ENCODE data around the gene RAD52. TPM values are rescaled to one million over a fixed set of nuclear protein-coding genes. Genes with fewer than 3 reads are reported as not detected.
A peak's percentile ranks its signal among the peaks of the same experiment; 100 is the strongest.

Gene RAD52
- total and polyA plus RNA-seq, 12 donors, result 4.1 to 14.8 (median 6.1) TPM

DNA sequence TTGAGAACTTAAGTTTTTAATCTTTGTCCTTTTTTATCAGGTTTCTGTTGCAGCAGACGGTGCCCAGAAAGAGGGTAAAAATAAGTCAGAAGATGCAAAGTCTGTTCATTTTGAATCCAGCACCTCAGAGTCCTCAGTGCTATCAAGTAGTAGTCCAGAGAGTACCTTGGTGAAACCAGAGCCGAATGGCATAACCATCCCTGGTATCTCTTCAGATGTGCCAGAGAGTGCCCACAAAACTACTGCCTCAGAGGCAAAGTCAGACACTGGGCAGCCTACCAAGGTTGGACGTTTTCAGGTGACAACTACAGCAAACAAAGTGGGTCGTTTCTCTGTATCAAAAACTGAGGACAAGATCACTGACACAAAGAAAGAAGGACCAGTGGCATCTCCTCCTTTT is 53.5 kb downstream of the RAD52 start:
- WGBS, 2 donors, result 58 to 62% methylated on average over 4 of the region's 4 CpGs
- intact Hi-C loops (cut with DNase I), result no loop called here
- peak in 1 of 8 donors; percentile 29 for ATAC-seq
- Histone ChIP-seq H3K4me1 (no peaks in the 10 kb centered on the region), H3K27ac (no peak overlapping the region), H3K36me3 (peaks cover 3 to 100% (median 86%) of the 10 kb centered on the region in 9 donors), H3K27me3 (no peaks in the 10 kb centered on the region), H3K4me3 (no peak overlapping the region), H3K9me3 (no peaks in the 10 kb centered on the region)
- no peak for DNase-seq
- TF ChIP-seq, protein P1, sequence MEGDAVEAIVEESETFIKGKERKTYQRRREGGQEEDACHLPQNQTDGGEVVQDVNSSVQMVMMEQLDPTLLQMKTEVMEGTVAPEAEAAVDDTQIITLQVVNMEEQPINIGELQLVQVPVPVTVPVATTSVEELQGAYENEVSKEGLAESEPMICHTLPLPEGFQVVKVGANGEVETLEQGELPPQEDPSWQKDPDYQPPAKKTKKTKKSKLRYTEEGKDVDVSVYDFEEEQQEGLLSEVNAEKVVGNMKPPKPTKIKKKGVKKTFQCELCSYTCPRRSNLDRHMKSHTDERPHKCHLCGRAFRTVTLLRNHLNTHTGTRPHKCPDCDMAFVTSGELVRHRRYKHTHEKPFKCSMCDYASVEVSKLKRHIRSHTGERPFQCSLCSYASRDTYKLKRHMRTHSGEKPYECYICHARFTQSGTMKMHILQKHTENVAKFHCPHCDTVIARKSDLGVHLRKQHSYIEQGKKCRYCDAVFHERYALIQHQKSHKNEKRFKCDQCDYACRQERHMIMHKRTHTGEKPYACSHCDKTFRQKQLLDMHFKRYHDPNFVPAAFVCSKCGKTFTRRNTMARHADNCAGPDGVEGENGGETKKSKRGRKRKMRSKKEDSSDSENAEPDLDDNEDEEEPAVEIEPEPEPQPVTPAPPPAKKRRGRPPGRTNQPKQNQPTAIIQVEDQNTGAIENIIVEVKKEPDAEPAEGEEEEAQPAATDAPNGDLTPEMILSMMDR (IDR thresholded peaks at IDR 0.05), result no peak

DNA sequence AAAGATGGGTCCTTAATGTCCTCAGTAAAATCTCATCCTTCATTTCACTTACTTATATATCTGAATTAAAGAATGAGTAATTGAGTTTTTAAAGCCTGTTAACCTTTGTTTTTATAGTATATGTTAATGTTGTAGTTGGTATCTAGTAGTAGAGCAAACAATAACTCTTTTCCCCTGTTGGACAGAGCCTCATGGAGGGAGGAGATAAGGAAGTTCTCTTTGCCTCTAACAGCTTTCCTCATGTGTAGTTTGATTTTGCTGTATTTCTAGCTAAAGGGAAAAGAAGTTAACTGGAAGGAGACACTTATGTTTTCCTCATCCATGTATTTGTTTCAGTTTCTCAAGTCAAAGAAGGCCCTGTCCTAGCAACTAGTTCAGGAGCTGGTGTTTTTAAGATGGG is 55.3 kb downstream of the RAD52 start:
- no peaks in the 10 kb centered on the region for H3K4me1 ChIP-seq
- no peak overlapping the region for H3K4me3 ChIP-seq
- ATAC-seq (no peak), DNase-seq (no peak)
- TF ChIP-seq, protein P1 (IDR thresholded peaks at IDR 0.05), result no peak
- intact Hi-C loops (cut with DNase I), result no loop called here
- H3K27me3 ChIP-seq, result no peaks in the 10 kb centered on the region
- no peak overlapping the region for H3K27ac ChIP-seq
- H3K36me3 ChIP-seq, result peaks cover 4 to 100% (median 85%) of the 10 kb centered on the region in 9 donors
- H3K9me3 ChIP-seq, result no peaks in the 10 kb centered on the region

DNA sequence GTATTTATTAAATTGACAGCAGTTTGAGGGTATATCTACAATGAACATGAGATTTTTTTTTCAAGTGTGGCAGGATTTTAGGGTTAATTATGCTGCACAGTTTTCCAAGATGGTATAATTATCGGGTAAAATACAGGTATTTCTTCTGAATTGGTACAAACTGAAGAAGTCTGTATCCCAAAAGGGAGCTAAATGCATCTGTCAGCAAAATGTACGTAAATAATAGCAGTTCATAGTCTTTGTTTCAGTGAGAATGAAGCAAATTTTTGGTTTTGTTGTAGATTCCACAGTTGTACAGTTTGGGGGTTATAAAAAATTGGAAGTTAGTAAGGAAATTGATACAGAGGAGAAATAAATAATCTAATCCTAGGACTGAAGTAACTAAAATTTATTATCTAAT is 63.3 kb downstream of the RAD52 start:
- H3K9me3 ChIP-seq, result no peaks in the 10 kb centered on the region
- DNase-seq (no peak), ATAC-seq (no peak)
- no peaks in the 10 kb centered on the region for H3K27me3 ChIP-seq
- H3K36me3 ChIP-seq, result peaks cover 2 to 100% (median 95%) of the 10 kb centered on the region in 9 donors
- intact Hi-C loops (cut with DNase I), result loop anchor here in 1 of 10 donors (10.0 kb wide), 1 partner anchor 49 kb away; no protein-coding TSS in a partner anchor
- H3K4me1 ChIP-seq, result no peaks in the 10 kb centered on the region
- H3K4me3 ChIP-seq, result no peak overlapping the region
- no peak overlapping the region for H3K27ac ChIP-seq
- 90 to 92% methylated on average over 2 of the region's 2 CpGs for WGBS, 2 donors
- TF ChIP-seq, protein P1 (IDR thresholded peaks at IDR 0.05), result no peak

DNA sequence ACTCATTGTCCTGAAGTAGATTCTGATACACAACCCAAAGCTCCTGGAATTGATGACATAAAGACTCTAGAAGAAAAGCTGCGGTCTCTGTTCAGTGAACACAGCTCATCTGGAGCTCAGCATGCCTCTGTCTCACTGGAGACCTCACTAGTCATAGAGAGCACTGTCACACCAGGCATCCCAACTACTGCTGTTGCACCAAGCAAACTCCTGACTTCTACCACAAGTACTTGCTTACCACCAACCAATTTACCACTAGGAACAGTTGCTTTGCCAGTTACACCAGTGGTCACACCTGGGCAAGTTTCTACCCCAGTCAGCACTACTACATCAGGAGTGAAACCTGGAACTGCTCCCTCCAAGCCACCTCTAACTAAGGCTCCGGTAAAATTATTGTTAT is 63.8 kb downstream of the RAD52 start:
- H3K36me3 ChIP-seq, result peaks cover 6 to 100% (median 97%) of the 10 kb centered on the region in 9 donors
- ATAC-seq (no peak), DNase-seq (no peak)
- H3K9me3 ChIP-seq, result no peaks in the 10 kb centered on the region
- WGBS, 2 donors, result 95 to 98% methylated on average over 2 of the region's 2 CpGs
- H3K4me1 ChIP-seq, result no peaks in the 10 kb centered on the region
- intact Hi-C loops (cut with DNase I), result loop anchor here in 1 of 10 donors (10.0 kb wide), 1 partner anchor 49 kb away; no protein-coding TSS in a partner anchor
- TF ChIP-seq, protein P1 (IDR thresholded peaks at IDR 0.05), result no peak
- H3K4me3 ChIP-seq, result no peak overlapping the region
- no peak overlapping the region for H3K27ac ChIP-seq
- no peaks in the 10 kb centered on the region for H3K27me3 ChIP-seq
